Neural cell (in vitro differentiated cells): Measurements from ENCODE around the gene CAMK2N2.

Source experiments
- EP300 ChIP-seq: fragments of 450-650 bp; conservative IDR thresholded peaks from 2 replicates; pipeline ENCODE4 v1.6.1; 2014; ENCODE audit warnings: antibody characterized with exemption, mild to moderate bottlenecking, moderate library complexity; ENCODE audit not compliant: poor library complexity, severe bottlenecking
- POLR2AphosphoS5 ChIP-seq: IDR thresholded peaks from 2 replicates; pipeline ENCODE4 v1.6.1; 2012
- TAF1 ChIP-seq: IDR thresholded peaks from 2 replicates; pipeline ENCODE4 v1.6.1; 2012; ENCODE audit warnings: low read depth
- TF ChIP-seq, protein P1 (sequence below): fragments of 450-650 bp; IDR thresholded peaks from 2 replicates; pipeline ENCODE4 v1.5.1; 2014; ENCODE audit warnings: antibody characterized with exemption, mild to moderate bottlenecking, moderate library complexity; ENCODE audit not compliant: poor library complexity, severe bottlenecking
- TF ChIP-seq, protein P2 (sequence below): IDR thresholded peaks from 2 replicates; pipeline ENCODE4 v1.6.1; 2012; ENCODE audit warnings: borderline replicate concordance

DNA sequence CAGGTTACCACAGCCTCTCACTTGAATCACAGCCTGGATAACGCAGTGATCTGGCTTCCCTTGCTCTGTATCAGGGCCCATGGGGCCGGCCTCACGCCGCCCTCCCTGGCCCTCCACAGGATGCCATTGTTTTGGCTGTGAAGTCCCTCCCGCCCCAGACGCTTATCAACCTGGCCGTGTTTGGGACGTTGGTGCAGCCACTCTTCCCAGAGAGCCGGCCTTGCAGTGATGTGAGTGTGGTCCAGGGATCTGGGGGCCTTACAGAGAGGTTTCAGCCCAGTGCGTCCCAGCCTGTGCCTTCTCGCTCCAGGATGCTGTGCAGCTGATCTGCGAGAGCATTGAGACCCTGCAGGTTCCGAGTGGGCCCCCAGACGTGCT is 25.3 kb downstream of the CAMK2N2 start:
- no peak for TF ChIP-seq EP300
- TF ChIP-seq, protein P1, sequence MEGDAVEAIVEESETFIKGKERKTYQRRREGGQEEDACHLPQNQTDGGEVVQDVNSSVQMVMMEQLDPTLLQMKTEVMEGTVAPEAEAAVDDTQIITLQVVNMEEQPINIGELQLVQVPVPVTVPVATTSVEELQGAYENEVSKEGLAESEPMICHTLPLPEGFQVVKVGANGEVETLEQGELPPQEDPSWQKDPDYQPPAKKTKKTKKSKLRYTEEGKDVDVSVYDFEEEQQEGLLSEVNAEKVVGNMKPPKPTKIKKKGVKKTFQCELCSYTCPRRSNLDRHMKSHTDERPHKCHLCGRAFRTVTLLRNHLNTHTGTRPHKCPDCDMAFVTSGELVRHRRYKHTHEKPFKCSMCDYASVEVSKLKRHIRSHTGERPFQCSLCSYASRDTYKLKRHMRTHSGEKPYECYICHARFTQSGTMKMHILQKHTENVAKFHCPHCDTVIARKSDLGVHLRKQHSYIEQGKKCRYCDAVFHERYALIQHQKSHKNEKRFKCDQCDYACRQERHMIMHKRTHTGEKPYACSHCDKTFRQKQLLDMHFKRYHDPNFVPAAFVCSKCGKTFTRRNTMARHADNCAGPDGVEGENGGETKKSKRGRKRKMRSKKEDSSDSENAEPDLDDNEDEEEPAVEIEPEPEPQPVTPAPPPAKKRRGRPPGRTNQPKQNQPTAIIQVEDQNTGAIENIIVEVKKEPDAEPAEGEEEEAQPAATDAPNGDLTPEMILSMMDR, result no peak
- no peak for TF ChIP-seq POLR2AphosphoS5
- TF ChIP-seq TAF1, result no peak
- TF ChIP-seq, protein P2, sequence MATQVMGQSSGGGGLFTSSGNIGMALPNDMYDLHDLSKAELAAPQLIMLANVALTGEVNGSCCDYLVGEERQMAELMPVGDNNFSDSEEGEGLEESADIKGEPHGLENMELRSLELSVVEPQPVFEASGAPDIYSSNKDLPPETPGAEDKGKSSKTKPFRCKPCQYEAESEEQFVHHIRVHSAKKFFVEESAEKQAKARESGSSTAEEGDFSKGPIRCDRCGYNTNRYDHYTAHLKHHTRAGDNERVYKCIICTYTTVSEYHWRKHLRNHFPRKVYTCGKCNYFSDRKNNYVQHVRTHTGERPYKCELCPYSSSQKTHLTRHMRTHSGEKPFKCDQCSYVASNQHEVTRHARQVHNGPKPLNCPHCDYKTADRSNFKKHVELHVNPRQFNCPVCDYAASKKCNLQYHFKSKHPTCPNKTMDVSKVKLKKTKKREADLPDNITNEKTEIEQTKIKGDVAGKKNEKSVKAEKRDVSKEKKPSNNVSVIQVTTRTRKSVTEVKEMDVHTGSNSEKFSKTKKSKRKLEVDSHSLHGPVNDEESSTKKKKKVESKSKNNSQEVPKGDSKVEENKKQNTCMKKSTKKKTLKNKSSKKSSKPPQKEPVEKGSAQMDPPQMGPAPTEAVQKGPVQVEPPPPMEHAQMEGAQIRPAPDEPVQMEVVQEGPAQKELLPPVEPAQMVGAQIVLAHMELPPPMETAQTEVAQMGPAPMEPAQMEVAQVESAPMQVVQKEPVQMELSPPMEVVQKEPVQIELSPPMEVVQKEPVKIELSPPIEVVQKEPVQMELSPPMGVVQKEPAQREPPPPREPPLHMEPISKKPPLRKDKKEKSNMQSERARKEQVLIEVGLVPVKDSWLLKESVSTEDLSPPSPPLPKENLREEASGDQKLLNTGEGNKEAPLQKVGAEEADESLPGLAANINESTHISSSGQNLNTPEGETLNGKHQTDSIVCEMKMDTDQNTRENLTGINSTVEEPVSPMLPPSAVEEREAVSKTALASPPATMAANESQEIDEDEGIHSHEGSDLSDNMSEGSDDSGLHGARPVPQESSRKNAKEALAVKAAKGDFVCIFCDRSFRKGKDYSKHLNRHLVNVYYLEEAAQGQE, result no peak
